Right lung (tissue), 5 donors: ENCODE measurements around the gene MBP. TPM values are rescaled to one million over a fixed set of nuclear protein-coding genes. Genes with fewer than 3 reads are reported as not detected.

Experiments used
- DNase-seq, 2 donors: peaks; one replicate each; pipeline ENCODE4 v3.0.0-alpha.2; 2013
- polyA plus RNA-seq, 5 donors: library from polyadenylated mRNA; unstranded; fragments of 120-200 nt; gene quantifications; one replicate each; pipeline versions ENCODE4 v1.2.1 to v1.2.3, GENCODE V29; 2013; ENCODE audit warnings: inconsistent platforms in 1 of 5, low replicate concordance in 1 of 5; ENCODE audit not compliant: insufficient read length in 5 of 5, insufficient read depth in 1 of 5

MBP gene
- polyA plus RNA-seq, 5 donors, result 8.3 to 11.9 (median 10.7) TPM

DNA sequence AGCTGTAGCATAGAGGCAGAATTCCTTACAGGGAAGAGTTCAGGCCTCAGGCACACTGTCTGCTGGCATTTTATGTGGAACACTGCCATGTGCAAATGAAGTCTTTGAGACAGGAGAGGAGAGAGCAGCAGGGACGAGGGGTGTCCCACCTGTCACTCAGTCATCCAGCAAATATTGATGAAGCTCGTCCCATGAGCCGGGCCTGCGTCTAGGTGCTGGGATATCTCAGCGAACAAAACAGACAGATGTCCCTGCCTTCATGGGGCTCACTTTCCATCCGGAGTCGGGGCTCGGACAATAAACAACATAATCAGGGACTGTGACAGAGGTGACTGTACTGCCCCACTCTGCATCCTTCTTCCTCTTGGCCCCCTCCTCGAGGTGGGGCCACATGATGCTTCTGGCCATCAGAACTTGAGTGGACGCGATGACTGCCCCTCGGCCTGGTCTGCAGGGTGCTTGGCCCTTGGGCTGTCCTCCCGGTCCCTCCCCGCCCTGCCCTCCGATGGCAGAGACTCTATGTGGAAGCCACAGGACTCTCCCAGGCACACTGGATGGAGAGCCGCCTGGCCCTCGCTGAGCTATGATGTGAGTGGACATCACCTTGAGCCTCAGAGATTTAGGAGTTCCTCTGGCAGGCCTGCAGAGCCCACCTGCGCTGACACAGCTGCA is 78.8 kb downstream of the MBP start:
- DNase-seq, result no peak

GRCh38 chr18:77052983-77053309 is 79.6 kb downstream of the MBP start:
- no peak for DNase-seq

DNA sequence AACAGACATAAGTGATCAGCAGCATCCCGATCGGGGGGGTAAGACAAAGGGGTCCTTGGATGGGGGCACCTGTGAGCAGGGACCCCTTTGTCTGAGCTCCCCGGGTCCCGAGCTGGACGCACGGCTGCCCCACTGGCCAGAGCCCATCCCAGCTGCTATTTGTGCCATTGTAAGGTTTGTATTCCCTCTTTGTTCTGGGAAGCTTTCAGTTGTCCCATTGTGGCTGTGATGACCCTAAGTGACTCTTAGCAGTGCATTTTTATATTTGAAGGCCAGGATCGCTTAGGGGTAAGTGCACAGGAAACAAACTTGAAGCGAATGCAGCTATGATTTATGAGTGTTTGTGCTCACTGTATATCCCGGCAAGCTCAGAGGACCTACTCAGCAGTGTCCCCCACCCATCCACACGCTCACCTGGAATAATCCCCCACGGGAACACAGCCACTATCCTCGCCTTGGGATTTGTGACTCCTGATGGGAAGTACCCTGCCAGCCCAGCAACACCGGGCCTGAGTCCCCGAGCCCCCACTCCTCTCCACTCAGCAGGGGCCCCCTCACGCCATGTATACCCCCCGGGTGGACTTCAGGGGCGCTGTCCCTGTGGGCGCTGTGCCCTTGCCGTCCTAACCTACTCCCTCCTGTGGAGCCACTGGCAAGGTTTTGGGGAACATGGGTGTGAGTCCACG is 80.1 kb downstream of the MBP start:
- no peak for DNase-seq

DNA sequence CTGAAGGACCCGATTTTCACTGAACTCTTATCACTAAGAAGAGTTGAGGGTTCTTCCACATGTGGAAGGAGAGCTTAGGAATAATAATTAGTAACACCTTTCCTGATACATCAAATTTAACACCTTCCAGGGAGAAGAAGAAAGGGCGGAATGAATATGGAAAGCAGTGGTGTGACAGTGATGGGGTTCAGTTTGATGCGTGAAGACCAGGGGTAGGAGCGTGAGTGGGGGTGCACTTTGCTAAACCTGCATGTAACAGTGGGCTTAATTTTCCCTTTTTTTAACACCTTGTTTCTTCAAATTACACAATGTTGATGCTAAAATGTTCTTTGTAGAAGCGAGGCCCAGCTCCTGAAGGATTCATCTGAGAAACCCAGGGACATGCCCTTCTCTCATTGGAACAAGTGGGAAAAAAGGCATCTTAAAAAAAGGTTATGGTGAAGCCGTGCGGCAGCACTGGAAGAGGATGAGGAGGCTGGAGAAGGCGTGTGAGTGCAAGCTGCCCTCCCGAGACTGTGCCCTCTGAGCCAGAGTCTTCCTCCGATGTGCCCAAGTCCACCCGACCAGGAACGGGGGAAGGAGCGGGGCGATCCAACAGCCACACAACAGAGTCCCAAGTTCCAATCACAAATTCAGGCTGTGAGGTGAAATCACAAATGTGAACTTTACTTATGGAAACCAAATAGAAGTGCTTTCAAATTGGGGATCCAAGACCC is 80.8 kb downstream of the MBP start:
- no peak for DNase-seq

DNA sequence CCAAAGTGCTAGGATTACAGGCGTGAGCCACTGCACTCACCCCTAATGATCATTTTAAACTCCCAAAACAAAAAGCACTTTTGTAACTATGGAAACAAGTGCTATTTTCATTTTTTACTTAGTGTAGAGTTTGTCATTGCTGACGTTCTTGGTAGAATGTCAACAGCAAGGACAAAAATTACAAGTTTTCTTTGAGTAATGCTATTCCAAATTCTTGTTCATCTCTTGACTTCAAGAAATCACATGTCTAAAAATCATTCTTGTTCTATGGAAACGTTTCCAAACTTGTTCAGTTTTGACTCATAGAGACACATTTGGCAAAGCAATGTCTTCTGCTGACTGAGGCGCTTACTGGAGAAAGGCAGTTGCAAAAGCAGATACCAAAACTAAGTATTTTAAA is 82.6 kb downstream of the MBP start:
- no peak for DNase-seq

DNA sequence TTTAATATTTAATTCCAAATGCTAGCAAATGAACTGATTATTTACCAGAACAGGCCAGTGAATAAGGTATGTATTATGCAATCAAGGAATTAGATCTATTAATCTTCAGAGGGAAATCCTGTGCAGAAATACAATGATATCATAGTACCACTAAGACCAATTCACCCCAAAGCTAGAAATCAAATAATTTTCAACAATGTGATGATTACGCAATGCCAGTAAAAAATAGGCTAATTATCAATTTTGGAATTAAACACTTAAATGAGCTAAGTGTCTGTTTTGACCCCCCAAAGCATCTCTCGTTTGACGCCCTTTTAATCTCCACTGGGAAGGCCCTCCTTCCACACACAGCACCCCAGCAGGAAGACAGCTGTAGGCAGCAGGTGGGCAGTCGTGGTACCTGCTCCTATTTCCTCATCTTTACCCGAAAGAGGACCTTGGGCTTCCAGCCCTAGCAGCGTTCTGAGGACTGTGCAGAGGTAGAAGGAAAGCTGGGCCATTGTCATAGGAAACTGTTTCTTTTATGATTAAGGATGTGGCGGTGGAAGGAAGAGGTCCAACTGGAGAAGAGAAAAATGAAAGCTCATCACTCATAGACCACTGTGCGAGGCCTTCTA is 84.7 kb downstream of the MBP start:
- no peak for DNase-seq

- DNase-seq, result no peak
Measured at GRCh38 chr18:77046994-77047393, 85.6 kb downstream of the MBP start.

- no peak for DNase-seq
Measured at GRCh38 chr18:77046409-77046808, 86.2 kb downstream of the MBP start.

GRCh38 chr18:77045677-77046076 is 86.9 kb downstream of the MBP start:
- DNase-seq, result no peak

DNA sequence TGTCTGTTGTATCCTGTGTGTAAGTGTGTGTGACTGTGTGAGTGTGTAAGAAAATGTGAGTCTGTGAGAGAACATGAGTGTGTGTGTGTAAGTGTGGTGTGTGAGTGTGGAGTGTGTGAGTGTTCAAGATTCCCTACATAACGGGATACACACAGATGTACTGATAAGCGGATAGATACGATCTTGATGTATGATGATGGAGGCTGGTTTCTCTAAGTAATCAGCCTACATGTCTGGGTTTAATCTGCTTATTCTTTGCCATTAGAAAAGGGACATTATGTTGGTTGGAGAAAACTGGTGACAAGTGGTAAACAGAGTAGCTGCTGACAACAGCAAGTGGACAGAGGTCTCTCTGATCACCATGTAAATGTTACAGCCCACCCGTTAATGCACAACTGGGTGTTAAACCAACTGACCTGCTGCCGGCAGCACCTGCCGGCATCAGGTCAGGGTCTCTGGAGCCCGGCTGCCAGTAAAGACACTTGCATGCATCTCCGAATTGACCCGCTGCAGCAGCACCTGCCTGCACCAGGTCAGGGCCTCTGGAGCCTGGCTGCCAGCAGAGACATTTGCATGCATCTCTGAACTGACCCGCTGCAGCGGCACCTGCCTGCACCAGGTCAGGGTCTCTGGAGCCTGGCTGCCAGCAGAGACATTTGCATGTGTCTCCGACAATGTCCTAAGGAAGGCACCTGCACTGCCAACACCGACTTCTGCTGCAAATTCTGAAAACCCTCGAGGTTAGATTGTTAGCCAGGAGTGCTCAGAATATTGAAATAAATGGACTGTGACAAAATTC is 87.5 kb downstream of the MBP start:
- DNase-seq, result no peak

GRCh38 chr18:77043541-77044280 is 88.9 kb downstream of the MBP start:
- DNase-seq, result no peak

- DNase-seq, result no peak
Measured at GRCh38 chr18:77042583-77042982, 90.0 kb downstream of the MBP start.

DNA sequence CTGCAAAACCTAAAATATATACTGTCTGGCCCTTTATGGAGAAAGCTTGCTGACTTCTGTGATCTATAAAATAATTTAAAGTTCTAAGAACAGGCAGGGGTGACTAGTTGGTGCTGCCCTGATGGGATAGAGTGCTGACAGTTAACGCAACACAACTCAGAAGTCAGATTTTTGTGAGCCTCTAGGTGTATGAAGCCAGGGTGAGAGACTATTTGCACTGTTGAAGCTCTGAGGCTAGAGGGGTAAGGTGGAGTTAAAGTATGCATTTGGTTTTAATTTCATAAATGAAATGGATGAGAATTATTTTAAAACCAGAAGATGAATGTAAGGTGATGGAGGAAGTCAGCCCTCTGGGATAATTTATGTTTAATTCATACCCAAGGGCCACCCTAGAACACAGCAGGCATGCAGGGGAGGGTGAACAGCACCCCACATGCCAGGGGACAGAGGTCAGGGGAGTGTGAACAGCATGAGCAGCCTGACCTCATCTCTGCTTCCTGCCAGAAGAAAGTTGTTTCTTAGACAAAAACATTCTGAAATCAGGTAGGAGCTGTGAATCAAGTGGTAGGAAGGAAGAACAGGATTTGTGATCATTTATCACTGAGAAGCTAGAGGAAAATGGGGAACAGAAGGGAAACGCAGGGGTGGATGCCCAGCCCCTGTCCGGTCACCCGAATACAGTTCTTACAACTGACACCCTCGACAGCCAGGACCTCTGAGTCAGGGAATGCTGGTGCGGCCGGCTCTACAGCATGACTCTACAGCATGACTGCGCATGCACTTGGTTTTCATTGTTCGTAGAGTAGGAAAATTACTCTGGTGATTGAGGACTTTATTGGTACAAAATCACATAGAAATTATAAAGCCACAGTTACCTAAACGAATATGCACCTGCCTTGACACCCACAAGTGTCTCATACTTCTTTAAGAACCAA is 93.1 kb downstream of the MBP start:
- no peak for DNase-seq

GRCh38 chr18:77038182-77038858 is 94.3 kb downstream of the MBP start:
- no peak for DNase-seq

DNA sequence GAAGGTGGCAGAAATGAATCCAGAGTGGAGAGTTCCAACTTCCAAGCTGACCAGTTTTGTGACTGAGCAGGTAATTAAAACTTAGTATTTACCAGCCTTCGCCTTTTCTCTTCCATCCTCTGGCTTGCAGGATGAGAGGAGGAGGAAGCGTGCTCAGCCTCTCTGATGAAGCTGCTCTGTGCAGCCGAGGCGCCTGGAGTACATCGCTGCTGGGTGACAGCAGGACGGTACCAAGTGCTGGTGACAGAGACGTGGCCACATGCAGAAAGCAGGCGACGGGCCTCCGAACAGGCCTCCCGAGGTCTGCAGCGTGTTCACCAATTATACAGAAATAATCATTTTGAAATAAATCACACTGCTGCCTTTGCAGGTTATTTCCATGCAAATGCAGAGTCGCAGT is 95.0 kb downstream of the MBP start:
- no peak for DNase-seq

DNA sequence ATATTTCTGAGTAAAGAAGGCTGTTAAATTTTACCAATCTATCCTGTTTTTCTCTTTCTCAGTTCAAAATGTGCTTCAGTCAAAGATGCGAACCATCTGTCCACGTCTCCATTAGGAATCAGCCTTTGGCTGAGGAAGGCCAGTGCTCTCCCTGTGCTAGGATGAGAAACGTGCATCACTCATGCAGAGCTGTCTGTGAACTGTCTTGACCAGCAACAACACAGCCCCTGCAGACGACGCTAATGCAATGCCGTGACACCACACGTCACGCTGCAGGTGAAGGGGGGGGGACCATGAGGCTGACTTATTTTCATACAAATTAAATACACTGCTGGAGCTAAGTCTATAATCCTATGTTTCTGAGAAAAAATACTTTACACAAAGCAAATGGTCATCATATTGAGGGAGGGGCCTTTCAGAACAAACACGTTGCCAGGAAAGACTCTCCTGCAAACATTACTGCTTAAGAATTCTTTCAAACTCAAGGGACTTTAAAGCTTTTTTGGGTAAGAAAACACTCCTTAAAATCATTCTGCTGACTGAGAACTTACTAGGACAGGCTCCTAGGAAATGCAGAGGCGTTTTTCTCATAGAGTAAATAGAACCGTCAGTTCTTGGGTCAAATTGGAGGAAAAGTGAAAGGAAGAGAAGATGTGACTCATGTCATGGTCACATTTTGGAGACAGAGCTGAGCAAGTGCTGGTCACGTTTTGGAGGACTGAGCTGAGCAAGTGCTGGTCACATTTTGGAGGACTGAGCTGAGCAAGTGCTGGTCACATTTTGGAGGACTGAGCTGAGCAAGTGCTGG is 97.0 kb downstream of the MBP start:
- no peak for DNase-seq

DNA sequence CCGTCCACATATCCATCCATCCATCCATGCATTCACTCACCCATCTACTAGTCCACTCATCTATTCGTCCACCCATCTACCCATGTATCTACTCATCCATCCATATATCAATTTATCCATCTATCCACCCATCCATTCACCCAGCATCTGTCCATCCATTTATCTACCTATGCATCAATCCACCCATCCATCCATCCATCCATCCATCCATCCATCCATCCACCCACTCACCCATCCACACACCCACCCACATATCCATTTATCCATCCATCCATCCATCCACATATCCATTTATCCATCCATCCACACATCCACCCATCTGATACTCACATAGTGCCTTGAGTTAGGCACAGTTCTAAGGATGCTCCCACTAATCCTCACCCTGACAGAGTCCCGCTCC is 99.0 kb downstream of the MBP start:
- no peak for DNase-seq

DNA sequence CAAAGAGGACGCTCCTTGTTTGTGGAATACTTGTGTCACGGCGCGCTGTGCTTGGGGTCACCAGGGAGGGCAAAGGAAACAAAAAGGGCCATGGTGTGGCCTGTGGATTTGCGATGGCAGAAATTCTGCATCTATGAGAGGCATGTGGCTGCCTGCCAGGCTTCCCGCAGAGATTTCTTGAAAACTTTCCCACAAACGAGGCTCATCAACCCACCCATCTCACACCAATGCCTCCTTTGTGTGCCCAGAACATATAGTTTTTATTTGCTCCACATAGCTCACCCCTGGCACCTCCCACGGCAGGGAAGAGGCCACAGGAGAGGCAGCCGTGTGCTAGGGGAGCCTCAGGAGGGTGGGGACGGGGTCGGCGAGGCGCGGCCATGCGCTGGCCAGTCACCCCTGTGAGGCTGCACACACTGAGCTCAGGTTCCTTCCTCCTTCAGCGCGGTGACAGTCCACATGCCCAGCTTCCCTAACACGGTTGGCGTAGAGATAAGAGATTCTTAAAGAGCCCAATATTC is 100.3 kb downstream of the MBP start:
- DNase-seq, result no peak
